GM11168 (cell line): ENCODE results near the gene UAP1.

Source experiments
- in situ Hi-C: fragments of 300-500 bp; cut with MboI; formaldehyde crosslinking; loops from one replicate; pipeline ENCODE4 v1.12.0; 2022; ENCODE audit warnings: low sequenced_read_pairs; ENCODE audit not compliant: unreplicated experiment

UAP1 gene

DNA sequence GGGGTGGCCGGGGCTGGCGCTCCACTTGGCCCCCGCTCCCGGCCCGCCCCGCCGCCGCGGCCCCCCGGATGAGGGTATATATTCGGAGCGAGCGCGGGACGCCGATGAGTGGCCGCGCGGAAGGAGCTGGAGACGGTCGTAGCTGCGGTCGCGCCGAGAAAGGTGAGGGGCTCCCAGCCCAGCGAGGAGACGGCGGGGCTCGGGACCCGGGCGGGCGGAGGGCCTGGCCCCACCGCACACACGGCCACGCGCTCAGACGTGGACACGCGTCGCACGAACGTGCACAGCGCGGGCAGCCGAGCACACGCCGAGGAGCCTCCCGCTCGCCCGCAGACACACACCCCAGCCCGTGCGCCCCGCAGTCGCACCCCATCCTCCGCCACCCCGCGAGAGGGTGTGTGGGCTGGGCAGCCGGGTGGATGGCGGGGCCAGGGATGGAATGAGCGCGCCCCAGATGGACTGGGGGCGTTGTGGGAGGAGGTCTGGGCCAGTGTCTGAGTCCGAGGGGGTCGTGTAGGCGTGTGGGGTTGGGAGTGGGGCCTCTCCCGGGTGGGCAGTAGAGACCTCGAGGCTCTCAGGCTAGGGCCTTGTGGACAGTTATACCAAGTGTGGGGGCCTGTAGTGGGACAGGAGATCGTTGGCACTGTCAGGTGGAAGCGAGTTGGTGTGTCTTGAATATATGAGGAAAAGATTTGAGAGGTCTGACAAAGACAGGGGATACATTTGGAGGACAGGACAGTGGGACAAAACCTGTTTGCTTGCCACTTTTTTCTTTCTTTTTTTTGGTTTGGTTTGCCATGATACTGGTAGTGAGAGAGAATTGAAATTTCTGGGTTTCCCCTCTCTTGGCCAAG lies at the start of gene UAP1:
Gene UAP1 (plus strand): TSS at position 107 of the 854 bp plus-strand sequence. CDS start 4,347 bp downstream, outside the sequence.
- in situ Hi-C loops = no loop called here

DNA sequence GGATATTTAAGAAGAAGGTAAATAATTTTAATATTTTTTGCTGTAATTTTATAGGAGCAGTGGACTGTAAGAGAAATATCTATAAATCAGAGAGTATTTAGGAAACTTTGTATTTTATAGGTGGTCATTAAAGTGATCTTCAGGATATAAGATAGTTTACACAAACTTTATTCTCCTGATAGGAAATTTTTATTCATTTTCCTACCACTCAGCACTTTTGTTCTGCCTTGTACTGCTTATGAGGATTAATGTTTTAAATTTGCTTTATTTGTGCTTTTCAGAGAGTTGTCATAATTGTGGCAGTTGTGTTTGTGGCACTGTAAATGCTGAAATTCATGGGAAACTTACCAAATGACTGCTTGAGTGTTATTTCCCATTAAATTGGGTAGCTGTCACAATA lies 34.2 kb upstream of the UAP1 start:
- in situ Hi-C loops = no loop called here

DNA sequence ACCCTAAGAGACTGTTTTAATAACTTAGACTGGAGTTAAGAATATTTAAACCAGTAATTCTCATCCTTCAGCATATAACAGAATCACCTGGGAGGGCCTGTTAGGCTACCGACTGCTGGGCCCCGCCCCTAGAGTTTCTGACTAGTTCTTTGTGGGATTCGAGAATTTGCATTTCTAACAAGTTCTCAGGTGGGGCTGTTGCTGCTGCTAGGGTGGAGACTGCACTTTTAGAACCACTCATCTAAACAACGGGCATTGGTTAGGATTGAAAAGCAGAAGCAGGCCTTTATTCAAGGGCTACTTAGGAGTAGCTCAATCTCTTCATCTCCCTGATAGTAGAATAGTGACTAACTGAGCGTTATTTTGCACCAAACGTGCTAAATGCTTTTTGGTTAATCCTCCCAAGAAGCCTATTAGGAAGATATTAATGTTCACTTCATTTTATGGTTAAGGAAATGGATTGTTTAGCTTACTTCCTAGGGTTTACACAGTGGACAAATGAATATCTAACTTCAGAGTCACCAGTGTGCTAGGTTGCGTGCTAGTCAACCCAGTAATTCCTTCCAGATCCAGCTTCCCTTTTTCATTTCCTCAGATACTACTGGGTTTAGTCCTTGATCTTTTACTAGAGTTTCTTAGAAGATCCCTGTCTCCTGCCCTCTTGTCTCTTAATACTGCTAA lies 31.1 kb upstream of the UAP1 start:
- in situ Hi-C loops = no loop called here

DNA sequence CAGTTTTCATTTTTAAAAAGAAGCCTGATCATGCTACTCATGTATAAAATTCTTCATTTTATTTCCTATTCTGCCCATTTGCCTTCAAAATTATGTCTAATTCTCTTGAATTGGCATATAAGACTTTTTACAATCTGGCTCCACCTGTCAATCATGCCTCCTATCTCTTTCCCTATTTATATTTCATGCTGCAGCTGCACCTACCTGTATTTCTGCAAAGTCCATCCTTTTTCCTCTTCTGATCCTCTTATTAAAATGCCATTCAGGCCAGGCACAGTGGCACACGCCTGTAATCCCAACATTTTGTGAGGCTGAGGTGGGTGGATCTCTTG lies 30.6 kb upstream of the UAP1 start:
- in situ Hi-C loops = no loop called here

DNA sequence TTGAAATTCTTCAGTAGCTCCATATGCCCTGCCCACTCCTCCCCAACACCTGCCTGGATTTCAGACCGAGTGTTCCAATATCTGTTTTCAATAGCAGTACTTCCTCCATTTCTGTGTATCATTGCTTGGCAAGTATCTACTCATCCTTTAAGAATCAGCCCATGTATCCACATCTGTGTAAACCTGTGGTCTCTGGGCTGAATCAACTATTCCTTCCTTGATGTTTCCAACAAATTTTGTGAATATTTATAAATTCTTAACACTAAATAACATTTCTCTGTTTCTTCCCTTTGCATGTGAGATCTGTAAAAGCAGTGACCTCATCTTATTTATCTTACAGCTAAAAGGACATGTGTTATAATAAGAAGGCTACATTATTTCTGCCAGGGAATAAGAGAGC lies 26.0 kb upstream of the UAP1 start:
- in situ Hi-C loops = no loop called here

DNA sequence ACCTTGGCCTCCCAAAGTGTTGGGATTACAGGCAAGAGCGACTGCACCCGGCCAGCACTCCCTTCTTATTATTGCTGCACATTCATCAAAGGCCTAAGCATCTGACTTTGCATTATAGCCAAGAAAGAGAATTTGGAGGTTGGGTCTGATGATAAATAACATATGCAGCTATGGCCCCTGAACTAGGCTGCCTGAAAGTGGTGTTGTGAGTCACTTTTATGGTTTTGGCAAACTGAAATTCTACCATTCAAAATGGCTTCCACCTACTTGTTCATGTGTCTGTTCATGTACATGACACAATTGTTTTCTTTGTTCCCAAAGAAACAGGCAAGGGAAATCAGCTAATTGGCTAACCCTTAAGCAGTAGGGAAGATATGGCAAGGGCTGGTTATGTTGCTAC lies 25.0 kb upstream of the UAP1 start:
- in situ Hi-C loops = no loop called here

DNA sequence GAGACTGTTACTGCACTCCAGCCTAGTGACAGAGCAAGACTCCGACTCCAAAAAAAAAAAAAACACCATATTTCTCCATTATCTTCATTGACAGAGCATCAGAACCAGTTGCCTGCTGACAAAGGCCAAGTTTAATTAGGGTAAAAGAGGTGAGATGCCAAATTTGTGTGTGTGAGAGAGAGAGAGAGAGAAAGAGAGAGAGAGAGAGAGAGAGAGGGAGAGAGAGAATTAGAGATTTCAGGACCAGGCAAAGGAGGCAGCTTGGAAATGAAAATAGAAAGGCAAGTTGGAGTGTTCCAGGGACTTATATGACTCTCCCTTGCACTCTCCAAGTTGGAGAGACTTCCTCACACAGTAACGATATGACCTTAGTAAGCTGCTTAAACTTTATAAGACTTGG lies 24.3 kb upstream of the UAP1 start:
- in situ Hi-C loops = no loop called here

DNA sequence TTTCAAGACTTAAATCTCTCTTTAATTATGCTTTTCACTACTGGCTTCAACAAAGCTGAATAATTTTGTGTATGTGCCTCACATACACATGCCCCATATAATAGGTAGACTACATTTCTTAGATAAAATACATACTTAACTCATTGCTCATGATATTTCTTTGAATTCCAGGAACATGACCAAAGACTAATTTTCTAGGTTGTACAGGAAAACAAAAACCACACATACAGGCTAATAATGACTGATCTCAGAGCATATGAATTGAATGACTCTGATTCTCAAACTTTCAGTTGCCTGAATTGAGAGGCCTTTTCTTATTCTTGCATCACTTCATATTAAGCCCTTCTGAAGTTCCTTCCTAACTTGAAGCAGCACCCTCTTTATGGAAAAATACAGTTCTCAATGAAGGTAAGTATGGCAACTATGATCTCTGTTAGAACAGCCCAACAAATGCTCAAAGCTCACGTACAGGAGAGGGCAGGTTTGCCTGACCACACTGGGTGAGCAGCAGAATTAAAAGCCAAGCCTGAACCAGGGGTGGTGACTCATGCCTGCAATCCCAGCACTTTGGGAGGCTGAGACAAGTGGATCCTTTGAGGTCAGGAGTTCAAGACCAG lies 22.6 kb upstream of the UAP1 start:
- in situ Hi-C loops = no loop called here

DNA sequence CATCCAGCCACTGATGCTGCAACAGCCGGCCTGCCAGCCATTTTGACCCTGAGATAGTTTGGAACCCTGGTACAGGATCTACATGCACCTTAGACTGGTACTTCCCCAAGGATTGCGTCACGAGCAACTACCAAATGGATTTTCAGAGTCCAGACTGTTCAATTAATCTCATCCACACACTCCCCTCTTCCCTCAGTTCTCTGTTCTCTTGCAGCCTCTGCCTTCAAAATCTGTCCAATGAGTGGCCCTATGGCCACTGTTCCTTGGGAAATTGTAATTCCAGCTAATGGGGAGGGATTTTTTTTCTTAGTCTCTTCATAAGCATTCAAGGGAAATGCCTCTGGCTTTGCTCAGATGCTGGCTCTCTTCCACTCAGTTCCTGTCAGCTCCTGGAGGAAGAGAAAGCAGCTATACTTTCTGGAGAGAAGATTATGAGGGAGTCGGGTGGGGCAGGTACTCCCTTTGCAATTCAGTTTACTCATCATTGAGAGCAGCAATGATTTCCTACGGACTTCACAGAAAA lies 19.8 kb upstream of the UAP1 start:
- in situ Hi-C loops = no loop called here

DNA sequence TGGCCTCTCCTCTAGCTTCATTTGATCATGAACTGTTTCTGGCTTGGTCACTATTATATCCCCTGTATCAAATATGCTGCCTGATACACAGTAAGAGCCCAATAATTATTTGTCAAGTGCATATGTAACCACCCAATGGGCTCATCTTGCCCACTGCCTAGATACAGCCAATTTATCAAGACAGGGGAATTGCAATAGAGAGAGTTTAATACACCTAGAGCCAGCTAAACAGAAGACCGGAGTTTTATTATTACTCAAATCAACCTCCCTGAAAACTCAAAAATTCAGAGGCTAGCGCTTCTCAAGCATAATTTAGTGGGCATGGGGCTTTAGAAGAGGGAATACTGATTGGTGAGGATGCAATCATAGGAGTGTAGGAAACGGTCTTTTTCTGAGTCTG lies 18.3 kb upstream of the UAP1 start:
- in situ Hi-C loops = no loop called here

DNA sequence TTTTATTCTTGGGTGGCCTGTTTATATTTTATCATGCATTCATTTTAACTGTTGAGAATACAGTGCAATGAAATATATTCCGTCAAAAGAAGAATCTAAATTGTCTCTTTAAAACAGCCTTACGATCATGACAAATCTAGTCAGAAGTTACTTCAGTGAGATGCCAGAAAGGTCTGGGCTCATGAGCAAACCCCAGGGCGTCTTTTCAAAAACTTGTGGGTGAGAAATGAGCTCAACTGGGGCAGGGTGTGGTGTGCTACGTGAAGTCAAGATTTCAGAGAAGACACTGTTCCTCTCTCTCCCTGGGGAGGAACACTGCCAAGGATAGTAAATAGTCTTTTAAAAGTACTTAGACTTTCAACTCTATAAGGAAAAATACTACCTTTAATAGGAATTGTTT lies 13.4 kb upstream of the UAP1 start:
- in situ Hi-C loops = no loop called here

DNA sequence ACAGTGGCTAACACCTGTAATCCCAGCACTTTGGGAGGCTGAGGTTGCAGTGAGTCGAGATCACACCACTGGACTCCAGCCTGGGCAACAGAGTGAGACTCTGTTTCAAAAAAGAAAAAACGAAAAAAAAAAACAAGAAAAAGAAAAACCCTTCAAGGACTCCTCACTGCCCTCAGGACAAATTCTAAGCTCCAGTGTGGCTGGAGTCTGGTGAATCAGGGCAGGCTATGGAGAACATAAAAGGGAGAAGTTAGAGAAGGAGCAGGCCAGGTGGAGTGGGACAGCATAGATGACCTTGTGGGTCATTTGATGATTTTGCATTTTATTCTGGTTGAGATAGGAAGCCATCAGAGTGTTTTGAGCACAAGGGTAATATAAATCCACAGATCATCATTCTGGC lies 12.5 kb upstream of the UAP1 start:
- in situ Hi-C loops = no loop called here

DNA sequence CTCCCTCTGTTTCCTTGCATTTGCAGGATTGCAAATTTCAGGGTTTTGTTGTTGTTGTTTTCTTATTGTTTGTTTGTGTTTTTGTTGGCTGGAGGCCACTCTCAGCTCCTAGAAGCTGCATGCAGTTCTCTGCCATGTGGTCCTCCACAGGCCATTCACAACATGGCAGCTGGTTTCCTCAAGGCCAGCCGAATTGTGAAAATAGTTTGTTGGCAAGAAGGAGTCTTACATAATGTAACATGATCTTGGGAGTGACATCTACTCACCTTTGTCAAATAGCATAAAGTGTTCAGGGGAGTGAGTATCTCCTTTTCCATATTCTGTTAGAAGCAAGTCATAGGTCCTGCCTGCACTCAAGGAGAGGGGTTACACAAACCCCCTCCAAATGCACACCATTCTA lies 10.6 kb upstream of the UAP1 start:
- in situ Hi-C loops = no loop called here

DNA sequence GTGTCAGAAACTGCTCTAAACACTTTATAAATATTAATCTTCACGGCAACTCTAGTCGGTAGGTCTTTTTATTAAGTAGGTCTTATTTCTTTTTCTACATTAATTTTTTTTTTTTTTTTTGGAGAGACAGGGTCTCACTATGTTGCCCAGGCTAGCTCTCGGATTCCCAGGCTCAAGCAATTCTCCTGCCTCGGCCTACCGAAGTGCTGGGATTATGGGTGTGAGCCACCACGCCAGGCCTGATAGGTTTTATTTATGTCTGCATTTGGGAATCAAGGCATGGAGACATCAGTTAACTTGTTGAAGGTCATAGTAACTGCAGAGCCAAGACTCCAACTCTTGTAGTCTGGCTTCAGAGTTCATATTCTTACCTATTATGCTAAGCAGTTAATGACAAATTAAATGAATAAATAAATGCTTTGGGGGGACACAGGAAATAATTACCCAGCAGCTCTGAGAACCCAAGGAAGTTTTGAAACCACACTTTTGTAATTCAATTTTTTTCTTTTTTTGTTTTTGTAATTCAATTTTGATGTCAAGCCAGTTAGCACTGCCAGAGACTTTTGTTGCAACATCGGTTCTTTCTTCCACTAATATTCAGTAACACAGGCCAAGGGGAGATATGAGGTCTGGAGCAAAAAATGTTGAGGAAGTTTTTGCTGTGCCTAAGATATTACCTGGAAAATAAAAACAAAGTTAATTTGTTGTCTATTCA lies 9.4 kb upstream of the UAP1 start:
- in situ Hi-C loops = no loop called here

DNA sequence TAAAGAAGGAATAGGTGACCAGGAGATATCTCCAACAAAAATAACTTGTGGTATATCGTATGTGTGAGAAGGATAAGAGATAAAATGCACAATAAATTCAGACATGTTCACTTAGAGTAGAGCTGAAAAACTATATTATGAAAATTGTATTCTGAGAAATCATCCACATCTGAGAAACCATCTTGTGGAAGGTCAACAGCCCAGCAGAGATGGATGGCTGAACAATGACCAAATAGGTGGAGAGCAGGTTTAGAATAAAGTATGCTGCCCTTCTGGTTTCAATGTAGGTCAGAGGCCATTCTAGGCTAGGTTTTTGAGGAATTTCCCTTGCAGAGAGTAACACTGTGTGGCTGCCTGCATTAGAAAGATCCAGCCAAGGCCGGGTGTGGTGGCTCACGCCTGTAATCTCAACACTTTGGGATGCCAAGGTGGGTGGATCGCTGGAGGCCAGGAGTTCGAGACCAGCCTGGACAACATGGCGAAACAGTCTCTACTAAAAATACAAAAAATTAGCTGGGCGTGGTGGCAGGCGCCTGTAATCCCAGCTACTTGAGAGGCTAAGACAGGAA lies 8.8 kb upstream of the UAP1 start:
- in situ Hi-C loops = no loop called here

DNA sequence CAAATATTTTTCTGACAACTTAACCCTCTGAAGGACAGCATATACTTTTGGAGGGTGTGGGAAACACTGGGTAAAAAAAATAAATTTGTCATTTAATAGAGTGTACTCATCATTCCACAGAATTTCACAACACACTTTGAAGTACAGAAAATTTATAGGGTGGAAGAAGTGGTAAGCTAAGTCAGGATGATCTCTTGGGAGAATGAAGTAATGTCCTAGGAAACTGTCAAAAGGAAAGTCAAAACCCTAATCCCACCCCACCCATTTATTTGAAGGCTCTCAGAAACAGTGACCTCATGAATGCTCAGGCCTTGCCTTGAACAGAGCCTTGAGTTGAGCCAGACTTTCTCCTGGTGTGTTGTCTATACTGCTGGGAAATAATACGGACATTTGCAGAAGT lies 7.3 kb upstream of the UAP1 start:
- in situ Hi-C loops = no loop called here

DNA sequence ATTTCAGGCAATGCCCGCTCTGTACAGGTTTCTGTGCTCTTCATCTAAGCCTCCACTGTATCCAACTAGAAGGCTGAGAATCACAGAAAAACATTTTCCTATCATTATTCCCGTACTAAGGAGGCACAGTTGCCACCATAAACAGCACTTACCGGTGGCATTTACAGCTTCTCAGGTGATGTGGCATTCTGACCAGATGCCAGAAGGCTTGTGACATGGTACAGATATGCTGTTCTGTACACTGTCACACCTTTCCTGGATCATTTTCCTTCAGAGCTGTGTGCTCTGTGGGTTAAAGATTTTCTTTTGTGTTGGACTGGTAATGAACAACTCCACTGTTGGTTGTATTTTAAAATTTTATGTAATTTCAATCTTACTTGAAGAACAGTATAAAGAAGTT lies 4.0 kb upstream of the UAP1 start:
- in situ Hi-C loops = no loop called here

DNA sequence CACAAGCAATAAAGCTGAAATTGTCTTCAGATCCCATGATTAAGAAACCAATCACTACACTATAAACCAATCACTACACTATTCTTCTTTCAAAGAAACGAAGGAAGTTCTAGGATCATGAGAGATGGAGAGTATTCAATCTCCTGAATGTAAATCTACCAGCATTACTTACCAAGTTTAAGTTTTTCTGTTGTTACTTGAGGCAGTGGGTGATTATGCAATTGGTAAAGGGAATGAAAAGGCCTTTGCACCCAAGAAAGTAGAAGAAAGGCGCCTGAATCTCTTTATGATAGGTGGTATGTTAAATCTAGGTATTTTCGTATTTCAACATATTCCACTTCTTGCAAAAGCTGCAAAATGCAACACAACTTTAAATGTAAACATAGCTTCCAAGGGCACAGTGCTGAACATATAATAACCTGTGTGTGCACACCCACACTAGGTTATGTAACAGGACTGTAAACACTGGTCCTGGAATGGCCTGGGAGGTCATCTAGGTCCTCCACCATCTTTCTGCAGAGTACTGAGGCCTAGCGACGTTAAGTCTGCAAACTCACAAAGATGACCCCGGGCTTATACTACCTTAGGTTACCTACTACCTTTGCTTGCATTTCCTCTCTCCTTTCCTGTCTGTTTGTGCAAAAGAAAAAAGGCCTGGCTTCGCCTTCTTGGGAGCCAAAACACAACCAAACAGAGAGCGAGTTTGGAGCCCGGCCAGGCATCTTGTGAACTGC lies 1.1 kb upstream of the UAP1 start:
- in situ Hi-C loops = no loop called here

DNA sequence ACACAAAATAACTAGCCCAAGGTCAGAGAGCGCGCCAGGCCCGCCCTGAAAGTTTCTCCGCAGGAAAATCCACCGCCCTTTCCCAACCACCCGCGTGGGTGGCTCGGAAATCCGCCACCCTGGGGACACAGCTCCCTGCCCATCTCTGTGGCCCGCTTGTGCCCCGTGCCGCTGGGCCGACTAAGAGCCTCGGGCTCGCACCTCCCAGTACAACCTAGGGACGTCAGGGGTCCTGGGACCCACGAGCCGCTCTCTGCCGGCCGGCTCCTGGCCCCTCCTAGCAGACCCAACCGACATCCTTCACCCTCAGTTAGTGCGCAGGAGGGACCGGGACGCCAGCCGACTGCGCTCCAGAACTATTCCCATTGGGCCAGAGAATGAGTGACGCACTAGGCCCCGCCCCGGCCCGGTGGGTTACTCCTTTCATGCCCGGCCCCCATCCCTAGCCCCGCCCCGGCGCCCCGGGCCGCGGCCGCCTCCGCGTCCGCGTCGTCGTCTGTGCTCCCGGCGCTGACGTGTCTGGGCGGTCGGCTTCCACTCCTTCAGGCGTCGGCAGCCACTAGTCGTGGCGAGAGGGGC lies 396 bp upstream of the UAP1 start:
- in situ Hi-C loops = no loop called here
